HG03159 (cell line): Measurements from ENCODE around the gene OR2J3.
"Not testable (repeated sequence)": the region's sequence is repeated elsewhere in the genome, so short reads cannot be mapped to it uniquely, and the experiment has no call there.

ENCODE experiments used
- ATAC-seq: cut with Tn5 transposase; IDR thresholded peaks from one replicate; pipeline ENCODE4 v1.9.1; 2021; ENCODE audit warnings: mild to moderate bottlenecking, moderate library complexity; ENCODE audit not compliant: unreplicated experiment

Gene OR2J3

GRCh38 chr6:29159922-29160321, 52.1 kb downstream of the OR2J3 start:
- not testable (repeated sequence) for ATAC-seq
